Measurements from ENCODE around the gene ITPRID1.

DNA sequence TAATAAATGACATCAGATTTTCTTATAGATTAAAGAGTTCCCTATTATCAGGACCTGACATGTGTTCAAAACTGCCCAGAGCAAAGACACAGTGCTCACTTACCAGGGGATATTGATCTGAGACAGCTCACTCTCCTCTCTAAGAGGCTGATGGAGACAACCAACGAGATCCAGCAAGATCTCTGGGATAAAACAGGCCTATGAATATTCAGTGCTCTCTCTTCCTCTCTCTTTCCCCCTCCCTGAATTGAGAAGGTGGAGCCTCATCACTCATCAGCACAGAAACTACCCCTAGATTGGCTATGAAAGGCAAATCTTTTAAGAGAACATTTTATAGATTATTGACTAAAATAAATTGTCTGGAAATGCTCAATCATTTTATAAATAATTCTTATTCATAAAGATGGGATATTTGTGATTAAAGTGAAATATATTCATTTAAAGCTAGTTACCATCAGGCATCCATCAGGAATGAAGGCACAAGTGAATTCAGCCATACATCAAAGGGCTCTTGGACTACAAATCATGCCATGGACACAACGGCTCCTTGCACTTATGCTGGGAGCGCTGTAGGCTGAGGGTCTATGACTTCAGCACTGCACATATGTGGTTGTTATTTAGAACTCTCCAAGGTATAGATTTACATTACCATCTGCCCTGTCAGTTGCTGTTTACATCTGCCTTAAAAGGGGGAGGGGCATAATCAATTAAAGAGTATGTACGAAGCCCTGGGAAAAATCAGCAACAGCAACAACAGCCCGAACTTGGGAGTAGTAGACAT is 169.7 kb downstream of the ITPRID1 start:
- TF ChIP-seq CTCF (IDR thresholded peaks at IDR 0.05 in 2 of 3, conservative IDR thresholded peaks at IDR 0.05 in 1 of 3; ENCODE audit: borderline replicate concordance in 1 of 3, insufficient read depth in 1 of 3, low read depth in 2 of 3, low read length in 2 of 3) (no peak), YY1 (IDR thresholded peaks at IDR 0.05; ENCODE audit: extremely low read depth, insufficient replicate concordance, low read depth, low read length) (no peak), CEBPB (IDR thresholded peaks at IDR 0.05; ENCODE audit: low read depth) (no peak), REST (IDR thresholded peaks at IDR 0.05; ENCODE audit: low read depth) (no peak), SP1 (IDR thresholded peaks at IDR 0.05; ENCODE audit: low read depth) (no peak), POLR2A (IDR thresholded peaks at IDR 0.05; ENCODE audit: borderline replicate concordance, extremely low read depth, insufficient read depth, insufficient read length) (no peak), EZH2 (IDR thresholded peaks at IDR 0.05) (no peak), RAD21 (IDR thresholded peaks at IDR 0.05; ENCODE audit: low read depth) (no peak), ZNF274 (IDR thresholded peaks at IDR 0.05; ENCODE audit: low read depth, low read length) (no peak), JUND (IDR thresholded peaks at IDR 0.05) (no peak), SIN3A (IDR thresholded peaks at IDR 0.05; ENCODE audit: low read depth) (no peak), SRF (IDR thresholded peaks at IDR 0.05; ENCODE audit: low read depth) (no peak)

Measured in HCT116 (cell line).